Amygdala (tissue), 56 donors: Measurements from ENCODE around the gene SENP1.

Experiments used
- DNase-seq, 56 donors: peaks; one replicate each; lab custom pipeline; 2025; lab: John Stamatoyannopoulos, UW

The SENP1 gene

DNA sequence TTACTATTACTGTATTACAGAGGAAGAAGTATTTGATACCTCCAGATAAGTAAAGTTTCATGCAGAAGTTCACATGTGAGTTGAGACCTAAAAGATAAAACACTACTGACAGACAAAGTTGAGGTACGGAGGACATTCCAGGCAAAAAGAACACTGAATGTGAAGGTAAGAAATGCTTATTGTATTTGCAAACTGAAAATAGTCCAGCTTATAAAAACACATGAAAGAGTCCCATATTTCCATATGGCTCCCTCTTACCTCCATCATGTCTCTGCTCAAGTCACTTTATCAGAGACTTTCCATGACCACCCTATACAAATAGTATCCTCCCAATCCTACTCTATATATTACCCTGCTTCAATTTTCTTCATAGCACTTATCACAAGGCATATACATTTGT is 35.8 kb downstream of the SENP1 start:
- no peak for DNase-seq

DNA sequence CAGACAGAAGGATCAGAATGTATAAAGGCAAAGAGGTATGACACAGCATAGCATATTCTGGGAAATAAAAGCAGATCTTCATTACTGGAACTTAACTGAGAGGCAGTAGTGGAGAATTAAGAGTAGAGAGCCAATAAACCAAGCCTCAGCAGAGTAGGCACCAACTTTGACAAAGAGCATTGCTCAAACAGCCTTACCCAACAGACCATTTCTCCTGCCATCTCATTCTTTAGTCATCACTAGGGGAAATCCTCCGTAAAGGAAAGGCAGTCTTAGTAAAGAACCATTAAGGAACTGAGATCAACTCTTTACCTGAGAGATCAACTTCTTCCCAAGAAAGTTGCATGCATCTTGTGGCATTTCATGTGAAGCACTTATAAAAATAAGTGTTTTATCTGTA is 36.6 kb downstream of the SENP1 start:
- no peak for DNase-seq

DNA sequence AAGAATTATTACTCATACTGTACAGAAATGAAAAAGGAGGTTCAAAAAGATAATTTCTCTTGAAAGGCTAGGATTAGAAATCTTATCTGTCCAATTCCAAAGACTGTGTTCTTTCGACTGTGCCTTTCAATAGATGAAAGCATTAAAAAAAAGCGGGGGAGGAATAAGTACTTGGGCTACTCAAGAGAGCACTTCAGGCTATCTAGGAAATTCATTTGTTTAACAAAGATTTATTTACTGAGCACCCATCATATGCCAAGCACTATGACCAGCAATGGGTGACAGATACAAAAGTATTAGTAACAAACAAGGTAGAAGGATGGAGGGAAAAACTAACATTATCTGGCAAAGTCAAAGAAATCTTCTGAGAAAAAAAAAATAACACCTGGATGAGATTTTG is 37.4 kb downstream of the SENP1 start:
- no peak for DNase-seq

GRCh38 chr12:48067250-48067938 is 38.5 kb downstream of the SENP1 start:
- no peak for DNase-seq

DNA sequence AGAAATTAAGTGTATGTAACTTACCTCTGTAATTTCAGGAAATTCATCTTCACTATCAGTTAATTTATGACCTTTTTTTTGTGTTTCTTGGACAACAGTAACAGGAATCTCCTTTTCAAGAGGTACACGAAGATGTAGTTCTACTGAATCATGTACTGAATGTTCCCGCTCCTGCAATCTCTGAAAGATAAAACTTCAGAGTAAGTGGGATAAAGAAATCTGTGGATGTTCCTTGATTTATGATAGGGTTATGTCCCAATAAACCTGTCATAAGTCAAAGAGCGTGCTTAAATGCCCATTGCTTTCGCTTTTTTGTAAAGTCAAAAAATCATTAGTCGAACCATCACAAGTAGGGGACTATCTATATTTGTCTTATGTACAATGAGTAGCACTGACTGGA is 40.8 kb downstream of the SENP1 start:
- DNase-seq = no peak

- DNase-seq = no peak
These were observed 42.3 kb downstream of the SENP1 start for GRCh38 chr12:48063530-48063929.

- no peak for DNase-seq
These were observed 43.8 kb downstream of the SENP1 start for GRCh38 chr12:48061938-48062719.

GRCh38 chr12:48060474-48060873 is 45.4 kb downstream of the SENP1 start:
- DNase-seq = no peak

DNA sequence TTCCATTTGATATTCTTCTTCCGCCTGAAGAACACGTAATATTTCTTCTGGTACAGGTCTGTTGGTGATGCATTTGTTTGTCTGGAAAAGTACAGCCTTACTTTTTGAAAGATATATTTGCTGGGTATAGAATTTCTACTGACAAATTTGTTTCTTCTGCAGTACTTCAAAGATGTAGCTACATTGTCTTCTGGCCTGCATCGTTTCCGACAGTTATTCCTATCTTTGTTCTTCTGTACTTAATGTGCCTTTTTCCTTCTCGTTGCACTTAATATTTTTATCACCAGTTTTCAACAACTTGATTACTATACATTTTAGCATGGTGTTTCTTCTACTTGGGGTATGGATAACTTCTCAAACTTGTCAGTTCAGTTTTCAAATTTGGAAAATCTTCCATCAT is 47.1 kb downstream of the SENP1 start:
- no peak for DNase-seq

DNA sequence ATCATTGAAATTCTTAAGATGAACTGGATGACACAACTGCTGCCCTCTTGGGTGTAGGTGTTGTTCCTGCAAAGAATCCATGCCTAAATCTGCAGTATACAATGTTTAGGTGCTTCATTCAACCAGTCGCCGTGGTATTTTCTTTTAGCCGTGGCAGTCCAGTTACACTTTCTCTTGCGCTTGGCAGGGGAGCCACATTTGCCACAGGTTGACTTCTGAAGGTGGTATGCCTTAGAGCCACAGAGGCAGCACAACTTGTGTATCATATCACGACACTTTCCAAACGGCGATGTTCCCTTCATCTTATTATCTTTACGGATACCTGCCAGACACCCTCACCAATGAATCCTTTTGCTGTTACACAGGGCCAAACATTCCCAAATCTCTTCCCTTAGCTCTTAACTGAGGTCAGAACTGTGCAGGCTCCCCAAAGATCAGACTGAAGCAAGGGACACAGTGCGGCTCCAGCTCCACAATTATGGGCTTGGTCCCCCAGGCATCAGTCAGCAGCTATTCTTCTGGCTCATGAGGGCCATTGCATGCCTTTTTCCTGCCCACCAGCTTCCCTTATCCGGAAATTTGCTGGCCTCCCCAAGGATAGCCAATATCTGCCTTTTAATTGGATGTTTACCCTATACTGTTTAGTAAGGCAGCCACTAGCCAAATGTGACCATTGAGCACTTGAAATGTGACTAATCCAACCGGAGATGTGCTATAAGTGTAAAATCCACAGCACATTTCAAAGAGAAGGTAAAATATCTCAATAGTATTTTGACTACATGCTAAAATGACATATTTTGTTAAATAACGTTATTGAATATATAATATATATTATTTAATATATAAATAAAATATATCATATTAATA is 50.7 kb downstream of the SENP1 start:
- no peak for DNase-seq

DNA sequence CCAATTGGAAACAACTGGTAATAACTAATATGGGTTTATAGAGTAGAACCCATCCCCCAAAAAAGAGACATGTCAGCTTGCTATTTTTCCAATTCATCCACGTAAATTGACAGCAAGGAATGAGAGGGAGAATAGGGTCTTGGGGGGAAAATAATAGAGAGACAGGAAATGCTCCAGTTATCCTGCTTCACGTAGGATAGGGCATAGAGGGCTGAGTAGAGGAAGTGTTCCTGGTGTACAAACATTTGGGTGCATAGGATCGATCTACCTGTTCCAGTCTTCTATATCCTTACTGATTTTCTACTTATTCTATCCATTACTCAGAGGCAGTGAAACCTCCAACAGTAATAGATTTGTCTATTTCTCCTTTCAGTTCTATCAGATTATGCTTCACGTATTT is 52.0 kb downstream of the SENP1 start:
- DNase-seq = no peak

- no peak for DNase-seq
These were observed 52.8 kb downstream of the SENP1 start for GRCh38 chr12:48053122-48053521.

DNA sequence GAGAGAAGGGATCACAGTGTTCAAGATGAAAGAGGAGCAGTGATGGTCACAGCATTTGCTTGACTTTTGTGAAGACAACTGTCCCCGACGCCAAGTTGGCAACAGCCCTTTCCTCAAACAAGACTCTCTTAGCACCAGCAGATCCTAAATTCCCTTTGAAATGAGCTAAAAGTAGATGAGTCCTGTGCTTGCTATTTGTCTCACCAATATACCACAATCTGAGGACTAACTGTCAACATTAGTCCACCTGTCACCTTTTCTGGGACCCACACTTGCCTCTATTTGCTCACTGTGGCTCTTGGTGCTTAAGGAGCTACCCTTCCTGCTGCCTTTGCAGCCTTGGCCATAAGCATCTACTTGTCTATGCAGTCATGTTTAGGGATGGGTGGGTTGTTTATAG is 54.2 kb downstream of the SENP1 start:
- no peak for DNase-seq

DNA sequence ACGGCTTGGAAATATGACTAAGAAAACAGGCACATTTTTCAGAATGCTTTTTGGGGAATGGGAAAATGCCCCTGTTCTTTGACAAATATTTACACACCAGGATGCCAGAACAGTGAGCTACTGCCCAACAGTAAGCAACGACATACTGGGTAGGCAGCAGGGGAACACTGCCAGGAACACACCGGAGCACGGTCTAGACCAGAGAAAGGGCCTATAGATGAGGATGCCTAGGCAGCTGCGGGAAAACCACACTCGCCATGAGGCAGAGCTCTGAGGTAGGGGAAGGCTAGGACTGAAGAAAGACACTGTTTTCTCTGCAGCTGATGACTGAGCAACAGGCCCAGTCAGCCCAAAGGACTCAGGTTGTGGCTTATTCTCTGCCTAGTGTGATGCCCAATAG is 55.7 kb downstream of the SENP1 start:
- no peak for DNase-seq

GRCh38 chr12:48045965-48046518 is 59.8 kb downstream of the SENP1 start:
- DNase-seq = no peak

DNA sequence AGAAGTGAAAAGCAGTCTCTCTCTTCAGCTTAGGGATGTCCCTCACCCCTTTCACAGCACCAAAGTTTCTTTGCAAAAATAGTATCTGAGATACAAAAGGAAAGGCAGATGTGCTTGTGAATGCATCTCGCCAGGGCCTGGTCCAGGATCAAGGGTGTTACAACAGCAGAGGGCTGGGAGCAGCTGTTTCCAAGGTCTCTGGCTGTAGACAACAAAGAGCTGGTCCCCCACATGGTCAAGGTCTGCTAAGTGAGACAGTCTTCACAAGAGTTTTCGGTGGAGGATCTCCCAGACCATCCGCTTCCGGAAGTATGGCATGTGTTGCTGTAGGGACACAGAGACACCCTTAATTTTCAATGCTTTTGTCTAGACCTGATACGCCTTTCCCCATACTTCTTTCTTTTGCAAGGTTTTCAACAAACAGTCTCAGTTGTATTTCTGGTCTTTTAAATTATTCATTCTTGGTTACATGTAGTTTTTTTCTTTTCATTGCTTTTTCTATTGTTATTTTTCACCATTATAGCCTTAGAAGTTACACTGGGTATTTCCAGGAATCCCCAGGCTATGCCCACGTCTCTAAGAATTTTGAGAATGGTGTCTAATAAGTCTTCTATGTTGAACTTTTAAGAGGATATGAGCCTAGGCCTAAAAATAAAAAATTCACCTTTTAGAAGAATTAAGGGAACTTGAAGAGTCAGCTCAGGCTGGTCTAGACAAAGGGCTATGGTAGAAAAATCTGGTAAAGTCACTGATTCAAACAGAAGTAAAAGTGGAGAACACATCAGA is 60.6 kb downstream of the SENP1 start:
- DNase-seq = no peak

GRCh38 chr12:48044396-48044795 is 61.5 kb downstream of the SENP1 start:
- DNase-seq = no peak

GRCh38 chr12:48043771-48044170 is 62.1 kb downstream of the SENP1 start:
- no peak for DNase-seq

- DNase-seq = no peak
These were observed 64.1 kb downstream of the SENP1 start for GRCh38 chr12:48041591-48042423.
